Measurements from ENCODE around the gene RIMS1. TPM values are rescaled to one million over a fixed set of nuclear protein-coding genes. Genes with fewer than 3 reads are reported as not detected.
A peak's percentile ranks its signal among the peaks of the same experiment; 100 is the strongest.

Gene RIMS1
- total RNA-seq, 1 donor from 2014 or later: 5.2 TPM

- Histone ChIP-seq H3K4me1 (no peaks in the 10 kb centered on the region), H3K9me3 (no peaks in the 10 kb centered on the region), H3K27me3 (no peaks in the 10 kb centered on the region), H3K36me3 (no peaks in the 10 kb centered on the region), H3K4me3 (no peak overlapping the region), H3K27ac (no peak overlapping the region)
- intact Hi-C loops (cut with DNase I): no loop called here
- no peak for DNase-seq (ENCODE audit: extremely low spot score in 2 of 2)
- TF ChIP-seq POLR2AphosphoS5 (IDR thresholded peaks at IDR 0.05; ENCODE audit: insufficient read depth in 1 of 2, low read depth in 1 of 2): no peak
These were observed 520.2 kb downstream of the RIMS1 start for GRCh38 chr6:72406517-72406916.

- intact Hi-C loops (cut with DNase I): loop anchor here (10.0 kb wide), 1 partner anchor 774 kb away; no protein-coding TSS in a partner anchor
These were observed 524.4 kb downstream of the RIMS1 start for GRCh38 chr6:72410769-72411168.

GRCh38 chr6:72411872-72412708 is 525.7 kb downstream of the RIMS1 start:
- Histone ChIP-seq H3K27ac (no peak overlapping the region), H3K4me3 (no peak overlapping the region), H3K4me1 (no peaks in the 10 kb centered on the region), H3K27me3 (no peaks in the 10 kb centered on the region), H3K36me3 (no peaks in the 10 kb centered on the region), H3K9me3 (no peaks in the 10 kb centered on the region)
- TF ChIP-seq POLR2A (IDR thresholded peaks at IDR 0.05) (no peak), POLR2AphosphoS5 (IDR thresholded peaks at IDR 0.05; ENCODE audit: insufficient read depth in 1 of 2, low read depth in 1 of 2) (peak in 1 of 2 donors; percentile 41), CTCF (IDR thresholded peaks at IDR 0.05) (peak; percentile 99)
- DNase-seq (ENCODE audit: extremely low spot score in 2 of 2): no peak
- intact Hi-C loops (cut with DNase I): loop anchor here (10.0 kb wide), 1 partner anchor 773 kb away; no protein-coding TSS in a partner anchor

More at GRCh38 chr6:72410769-72411168, 524.4 kb downstream of the RIMS1 start:
- no peaks in the 10 kb centered on the region for H3K4me1 ChIP-seq
- no peak for TF ChIP-seq POLR2A (IDR thresholded peaks at IDR 0.05)
- no peak for TF ChIP-seq CTCF (IDR thresholded peaks at IDR 0.05)
- no peak for TF ChIP-seq POLR2AphosphoS5 (IDR thresholded peaks at IDR 0.05; ENCODE audit: insufficient read depth in 1 of 2, low read depth in 1 of 2)
- no peak for DNase-seq (ENCODE audit: extremely low spot score in 2 of 2)
- H3K27ac ChIP-seq: no peak overlapping the region
- H3K27me3 ChIP-seq: no peaks in the 10 kb centered on the region
- no peaks in the 10 kb centered on the region for H3K36me3 ChIP-seq
- no peak overlapping the region for H3K4me3 ChIP-seq
- H3K9me3 ChIP-seq: no peaks in the 10 kb centered on the region

GRCh38 chr6:72412709-72413044 is 526.3 kb downstream of the RIMS1 start:
- DNase-seq (ENCODE audit: extremely low spot score in 2 of 2): no peak
- intact Hi-C loops (cut with DNase I): loop anchor here (10.0 kb wide), 1 partner anchor 772 kb away; no protein-coding TSS in a partner anchor

GRCh38 chr6:72413884-72414283 is 527.5 kb downstream of the RIMS1 start:
- no peaks in the 10 kb centered on the region for H3K27me3 ChIP-seq
- DNase-seq (ENCODE audit: extremely low spot score in 2 of 2): no peak
- no peaks in the 10 kb centered on the region for H3K9me3 ChIP-seq
- no peak overlapping the region for H3K4me3 ChIP-seq
- H3K4me1 ChIP-seq: no peaks in the 10 kb centered on the region
- no peak overlapping the region for H3K27ac ChIP-seq
- intact Hi-C loops (cut with DNase I): loop anchor here (10.0 kb wide), 1 partner anchor 771 kb away; no protein-coding TSS in a partner anchor
- TF ChIP-seq POLR2A (IDR thresholded peaks at IDR 0.05) (no peak), POLR2AphosphoS5 (IDR thresholded peaks at IDR 0.05; ENCODE audit: insufficient read depth in 1 of 2, low read depth in 1 of 2) (no peak), CTCF (IDR thresholded peaks at IDR 0.05) (no peak)
- no peaks in the 10 kb centered on the region for H3K36me3 ChIP-seq

More at GRCh38 chr6:72412709-72413044, 526.3 kb downstream of the RIMS1 start:
- Histone ChIP-seq H3K4me3 (no peak overlapping the region), H3K4me1 (no peaks in the 10 kb centered on the region), H3K27ac (no peak overlapping the region), H3K27me3 (no peaks in the 10 kb centered on the region), H3K9me3 (no peaks in the 10 kb centered on the region), H3K36me3 (no peaks in the 10 kb centered on the region)
- no peak for TF ChIP-seq CTCF (IDR thresholded peaks at IDR 0.05)
- TF ChIP-seq POLR2A (IDR thresholded peaks at IDR 0.05): no peak
- no peak for TF ChIP-seq POLR2AphosphoS5 (IDR thresholded peaks at IDR 0.05; ENCODE audit: insufficient read depth in 1 of 2, low read depth in 1 of 2)
